Stimulated activated CD8-positive, alpha-beta memory T cell treated with anti-CD3 and anti-CD28 coated beads, Interleukin-15, amount 100 ng/mL, for 1 hour (primary cell): Measurements from ENCODE around the gene BCL2.
"Not testable (repeated sequence)": the region's sequence is repeated elsewhere in the genome, so short reads cannot be mapped to it uniquely, and the experiment has no call there.

Experiments
- DNase-seq: peaks from one replicate; pipeline ENCODE4 v3.0.0-alpha.2; 2020; ENCODE audit warnings: low read depth

BCL2 gene

GRCh38 chr18:63198868-63199742, 120.5 kb downstream of the BCL2 start:
- DNase-seq: no peak

GRCh38 chr18:63198098-63198760, 121.3 kb downstream of the BCL2 start:
- no peak for DNase-seq

GRCh38 chr18:63197246-63197869, 122.2 kb downstream of the BCL2 start:
- no peak for DNase-seq

- DNase-seq: no peak
Measured at GRCh38 chr18:63195326-63196159, 124.0 kb downstream of the BCL2 start.

- no peak for DNase-seq
Measured at GRCh38 chr18:63192885-63193349, 126.7 kb downstream of the BCL2 start.

GRCh38 chr18:63192126-63192884, 127.3 kb downstream of the BCL2 start:
- DNase-seq: no peak

GRCh38 chr18:63191413-63191812, 128.2 kb downstream of the BCL2 start:
- DNase-seq: no peak

- not testable (repeated sequence) for DNase-seq
Measured at GRCh38 chr18:63190838-63191237, 128.7 kb downstream of the BCL2 start.

GRCh38 chr18:63189817-63190216, 129.8 kb downstream of the BCL2 start:
- DNase-seq: no peak

- no peak for DNase-seq
Measured at GRCh38 chr18:63189041-63189440, 130.5 kb downstream of the BCL2 start.

GRCh38 chr18:63187791-63188460, 131.6 kb downstream of the BCL2 start:
- DNase-seq: no peak

GRCh38 chr18:63187223-63187574, 132.4 kb downstream of the BCL2 start:
- DNase-seq: no peak

- no peak for DNase-seq
Measured at GRCh38 chr18:63186520-63187222, 132.9 kb downstream of the BCL2 start.

GRCh38 chr18:63185984-63186383, 133.6 kb downstream of the BCL2 start:
- DNase-seq: no peak

GRCh38 chr18:63183952-63184770, 135.4 kb downstream of the BCL2 start:
- DNase-seq: no peak

GRCh38 chr18:63183378-63183777, 136.2 kb downstream of the BCL2 start:
- no peak for DNase-seq

- no peak for DNase-seq
Measured at GRCh38 chr18:63182861-63183260, 136.7 kb downstream of the BCL2 start.

GRCh38 chr18:63182310-63182772, 137.2 kb downstream of the BCL2 start:
- no peak for DNase-seq

- DNase-seq: no peak
Measured at GRCh38 chr18:63181706-63182309, 137.8 kb downstream of the BCL2 start.
